Hepatocyte (in vitro differentiated cells): ENCODE data around the gene DOC2B. TPM values are rescaled to one million over a fixed set of nuclear protein-coding genes. Genes with fewer than 3 reads are reported as not detected.

Experiments used
- DNase-seq: peaks from one replicate; pipeline ENCODE4 v3.0.0-alpha.2; 2016; ENCODE audit warnings: low spot score
- H2AFZ ChIP-seq: fragments of 200-600 bp; sonication (generic); 2 replicates; pipeline ENCODE4 v1.6.0; 2016; ENCODE audit warnings: antibody characterized with exemption, mild to moderate bottlenecking
- H3K27ac ChIP-seq: fragments of 200-600 bp; sonication (generic); 2 replicates; pipeline ENCODE4 v1.5.1; 2016; ENCODE audit warnings: mild to moderate bottlenecking
- H3K27me3 ChIP-seq: fragments of 200-600 bp; sonication (generic); 2 replicates; pipeline ENCODE4 v1.6.1; 2016
- H3K36me3 ChIP-seq: fragments of 200-600 bp; sonication (generic); replicated peaks from 2 replicates; pipeline ENCODE4 v1.5.1; 2016; ENCODE audit warnings: low read depth; ENCODE audit not compliant: insufficient read depth
- H3K4me1 ChIP-seq: fragments of 200-600 bp; sonication (generic); 2 replicates; pipeline ENCODE4 v1.5.1; 2016; ENCODE audit warnings: mild to moderate bottlenecking, moderate library complexity; ENCODE audit not compliant: insufficient read depth
- H3K4me2 ChIP-seq: fragments of 200-600 bp; sonication (generic); 2 replicates; pipeline ENCODE4 v1.6.0; 2016
- H3K4me3 ChIP-seq: fragments of 200-600 bp; sonication (generic); 2 replicates; pipeline ENCODE4 v1.5.1; 2016; ENCODE audit warnings: mild to moderate bottlenecking
- H3K79me2 ChIP-seq: fragments of 200-600 bp; sonication (generic); 2 replicates; pipeline ENCODE4 v1.6.0; 2017; ENCODE audit warnings: mild to moderate bottlenecking
- H3K9me2 ChIP-seq: fragments of 200-600 bp; sonication (generic); replicated peaks from 2 replicates; pipeline ENCODE4 v1.6.0; 2017; ENCODE audit warnings: mild to moderate bottlenecking; ENCODE audit not compliant: insufficient read depth
- H3K9me3 ChIP-seq: fragments of 200-600 bp; sonication (generic); 2 replicates; pipeline ENCODE4 v1.5.1; 2016; ENCODE audit warnings: low read depth, mild to moderate bottlenecking
- H4K20me1 ChIP-seq: fragments of 200-600 bp; sonication (generic); 2 replicates; pipeline ENCODE4 v1.6.0; 2016; ENCODE audit warnings: mild to moderate bottlenecking; ENCODE audit not compliant: insufficient read depth, poor library complexity, severe bottlenecking
- CTCF ChIP-seq: fragments of 200-600 bp; sonication (generic); IDR thresholded peaks from 2 replicates; pipeline ENCODE4 v1.5.1; 2016; ENCODE audit warnings: antibody characterized with exemption, mild to moderate bottlenecking; ENCODE audit not compliant: poor library complexity
- EZH2 ChIP-seq: fragments of 200-600 bp; sonication (generic); IDR thresholded peaks from 2 replicates; pipeline ENCODE4 v1.6.1; 2016; ENCODE audit warnings: antibody characterized with exemption, mild to moderate bottlenecking, borderline replicate concordance
- EZH2phosphoT487 ChIP-seq: fragments of 200-600 bp; sonication (generic); IDR thresholded peaks from one replicate; pipeline ENCODE4 v1.6.1; 2018; ENCODE audit warnings: antibody characterized with exemption, mild to moderate bottlenecking, low read depth, moderate library complexity; ENCODE audit not compliant: unreplicated experiment, severe bottlenecking
- WGBS: methylation state at CpG from one replicate; pipeline ENCODE4 v1.1.6; 2016; ENCODE audit warnings: low lambda C conversion rate; ENCODE audit errors: missing lambda C conversion rate; 5-methylcytosine and 5-hydroxymethylcytosine counted together
- polyA plus RNA-seq: library from polyadenylated mRNA; unstranded; fragments of >200 nt; fragmentation: Nextera tagmentation; extraction: Ambion mirVana; gene quantifications from 2 replicates; pipeline ENCODE4 v1.2.1, GENCODE V29; 2016
- total RNA-seq: library from RNA; depleted of rRNA; stranded (reverse); fragments of >200 nt; gene quantifications from 2 replicates; pipeline ENCODE4 v1.2.3, GENCODE V29; 2014

DOC2B gene
- total and polyA plus RNA-seq, 2 experiments from 2014 or later: 0.59 to 1.6 TPM

GRCh38 chr17:179066-179432 is 2.4 kb downstream of the DOC2B start:
- DNase-seq: no peak
- no peak overlapping the region for H3K27ac ChIP-seq
- H3K9me3 ChIP-seq: no peaks in the 10 kb centered on the region
- H4K20me1 ChIP-seq: no peaks in the 10 kb centered on the region
- H3K4me2 ChIP-seq: peak overlapping the region; percentile 57
- H3K9me2 ChIP-seq: no peaks in the 10 kb centered on the region
- WGBS: 58% methylated on average over 5 of the region's 5 CpGs
- H3K27me3 ChIP-seq: peaks cover 62% of the 10 kb centered on the region
- H3K4me3 ChIP-seq: no peak overlapping the region
- no peak for TF ChIP-seq CTCF
- no peak for TF ChIP-seq EZH2
- no peak for TF ChIP-seq EZH2phosphoT487
- no peaks in the 10 kb centered on the region for H3K79me2 ChIP-seq
- no peak overlapping the region for H2AFZ ChIP-seq
- peaks cover 16% of the 10 kb centered on the region for H3K4me1 ChIP-seq
- H3K36me3 ChIP-seq: no peaks in the 10 kb centered on the region

DNA sequence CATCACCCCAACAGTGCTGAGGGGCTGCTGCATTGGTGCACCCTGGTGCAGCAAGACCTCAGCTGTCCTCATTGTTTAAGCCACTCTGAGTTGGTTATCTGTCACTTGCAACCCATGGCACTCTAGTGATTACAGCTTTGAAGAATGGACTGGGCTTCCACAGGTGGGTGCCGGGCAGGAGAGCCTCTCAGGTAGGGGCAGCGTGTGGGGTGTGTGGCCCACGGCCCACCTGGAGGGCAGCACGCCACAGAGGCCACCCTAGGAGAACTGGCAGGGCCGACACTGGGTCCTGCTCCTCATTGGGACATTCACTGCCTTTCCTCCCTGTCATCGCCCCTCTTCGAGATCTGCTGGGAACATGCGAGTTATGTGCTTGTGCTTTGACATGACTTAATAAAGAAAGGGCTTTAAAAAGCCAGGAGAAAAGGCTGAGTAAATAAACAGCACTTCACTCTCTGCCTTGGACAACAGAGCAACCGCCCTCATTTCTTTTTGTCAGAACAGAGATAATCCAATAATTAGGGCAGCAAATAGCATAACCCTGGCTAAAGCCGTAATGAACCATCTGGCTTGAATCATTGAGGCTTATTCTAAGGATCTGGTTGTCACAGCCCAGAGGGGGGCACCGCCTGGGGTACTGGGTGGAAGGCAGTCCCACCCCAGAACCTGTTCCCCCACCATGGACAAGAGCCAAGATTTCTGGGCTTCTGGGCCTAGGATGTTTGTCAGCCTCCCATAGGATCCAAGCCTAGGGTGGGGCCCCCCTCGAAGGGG is 3.0 kb downstream of the DOC2B start:
- H3K4me2 ChIP-seq: peak overlapping the region; percentile 57
- WGBS: 58% methylated on average over 12 of the region's 12 CpGs
- no peak for DNase-seq

DNA sequence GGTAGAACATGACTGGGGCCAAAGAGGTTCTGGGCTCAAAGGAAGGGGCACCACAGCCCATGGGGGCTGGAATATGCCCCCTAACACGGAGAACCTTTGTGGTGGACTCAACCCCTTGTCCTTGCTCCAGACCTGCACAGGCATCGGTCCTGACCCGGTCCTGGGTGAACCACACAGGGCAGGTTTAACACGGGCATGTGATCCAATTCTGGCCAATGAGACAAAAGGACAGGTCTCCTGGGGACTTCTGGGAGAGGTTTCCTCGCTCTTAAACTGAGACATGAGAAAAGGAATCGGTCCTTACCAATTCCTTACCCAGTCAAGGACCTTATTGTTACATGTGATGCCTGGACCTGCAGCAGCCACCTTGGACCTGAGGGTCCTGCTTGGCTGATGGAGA is 3.7 kb downstream of the DOC2B start:
- TF ChIP-seq EZH2phosphoT487 (no peak), EZH2 (no peak), CTCF (no peak)
- Histone ChIP-seq H3K9me3 (no peaks in the 10 kb centered on the region), H3K79me2 (no peaks in the 10 kb centered on the region), H3K36me3 (no peaks in the 10 kb centered on the region), H3K4me1 (peaks cover 16% of the 10 kb centered on the region), H3K27me3 (peaks cover 49% of the 10 kb centered on the region), H3K4me2 (no peak overlapping the region), H4K20me1 (no peaks in the 10 kb centered on the region), H2AFZ (no peak overlapping the region), H3K27ac (no peak overlapping the region), H3K4me3 (no peak overlapping the region), H3K9me2 (no peaks in the 10 kb centered on the region)
- DNase-seq: no peak
- 95% methylated on average over 6 of the region's 6 CpGs for WGBS

More for the DNA sequence above, 3.0 kb downstream of the DOC2B start:
- H3K4me1 ChIP-seq: peaks cover 16% of the 10 kb centered on the region
- H3K27ac ChIP-seq: peak overlapping the region; percentile 40
- no peaks in the 10 kb centered on the region for H4K20me1 ChIP-seq
- H3K9me3 ChIP-seq: no peaks in the 10 kb centered on the region
- no peaks in the 10 kb centered on the region for H3K9me2 ChIP-seq
- peaks cover 56% of the 10 kb centered on the region for H3K27me3 ChIP-seq
- H3K79me2 ChIP-seq: no peaks in the 10 kb centered on the region
- H3K4me3 ChIP-seq: no peak overlapping the region
- no peaks in the 10 kb centered on the region for H3K36me3 ChIP-seq
- no peak overlapping the region for H2AFZ ChIP-seq
- TF ChIP-seq EZH2phosphoT487 (peak; percentile 36), CTCF (no peak), EZH2 (no peak)
